Naive B cell (primary cell): ENCODE measurements around the gene CAPN5. TPM values are rescaled to one million over a fixed set of nuclear protein-coding genes. Genes with fewer than 3 reads are reported as not detected.

Experiments used
- ATAC-seq, 2 donors: fragments of 150-1000 bp; cut with Tn5 transposase; 2 replicates each; pipeline ENCODE4 v1.10.0; 2021; ENCODE audit warnings: low read depth in 2 of 2, mild to moderate bottlenecking in 2 of 2, moderate library complexity in 2 of 2
- DNase-seq: peaks from one replicate; pipeline ENCODE4 v3.0.0; 2022
- H3K27ac Mint-ChIP-seq, 6 donors: one replicate each; pipeline ENCODE4 v1.8.0; 2020 to 2022; ENCODE audit warnings: mild to moderate bottlenecking in 6 of 6, mixed read lengths in 6 of 6, moderate library complexity in 5 of 6, inconsistent platforms in 2 of 6
- H3K27me3 Mint-ChIP-seq, 3 donors: one replicate each; pipeline ENCODE4 v1.8.0; 2021 to 2022; ENCODE audit warnings: mixed read lengths in 3 of 3, mild to moderate bottlenecking in 1 of 3
- H3K36me3 Mint-ChIP-seq, 2 donors: one replicate each; pipeline ENCODE4 v1.8.0; 2020 to 2022; ENCODE audit warnings: mixed read lengths in 2 of 2, inconsistent platforms in 1 of 2, mild to moderate bottlenecking in 1 of 2
- H3K4me1 Mint-ChIP-seq, 3 donors: one replicate each; pipeline ENCODE4 v1.8.0; 2020 to 2022; ENCODE audit warnings: mixed read lengths in 3 of 3, inconsistent platforms in 1 of 3, mild to moderate bottlenecking in 1 of 3, moderate library complexity in 1 of 3
- H3K4me3 Mint-ChIP-seq, 8 donors: one replicate each; pipeline ENCODE4 v1.8.0; 2020 to 2022; ENCODE audit warnings: mild to moderate bottlenecking in 8 of 8, mixed read lengths in 8 of 8, moderate library complexity in 8 of 8, inconsistent platforms in 2 of 8
- H3K9me3 Mint-ChIP-seq, 7 donors: one replicate each; pipeline ENCODE4 v1.8.0; 2020 to 2022; ENCODE audit warnings: mixed read lengths in 7 of 7, mild to moderate bottlenecking in 5 of 7, inconsistent platforms in 2 of 7, moderate library complexity in 1 of 7
- polyA plus RNA-seq, 6 donors: library from polyadenylated mRNA; unstranded; fragments of 300-500 nt; fragmentation: Illumina TruSeq; gene quantifications; one replicate each; pipeline ENCODE4 v1.2.3, GENCODE V29; 2021; ENCODE audit warnings: low read depth in 6 of 6

Gene CAPN5
- polyA plus RNA-seq, 6 donors from 2014 or later: 0.33 to 0.87 TPM; not detected in 4

DNA sequence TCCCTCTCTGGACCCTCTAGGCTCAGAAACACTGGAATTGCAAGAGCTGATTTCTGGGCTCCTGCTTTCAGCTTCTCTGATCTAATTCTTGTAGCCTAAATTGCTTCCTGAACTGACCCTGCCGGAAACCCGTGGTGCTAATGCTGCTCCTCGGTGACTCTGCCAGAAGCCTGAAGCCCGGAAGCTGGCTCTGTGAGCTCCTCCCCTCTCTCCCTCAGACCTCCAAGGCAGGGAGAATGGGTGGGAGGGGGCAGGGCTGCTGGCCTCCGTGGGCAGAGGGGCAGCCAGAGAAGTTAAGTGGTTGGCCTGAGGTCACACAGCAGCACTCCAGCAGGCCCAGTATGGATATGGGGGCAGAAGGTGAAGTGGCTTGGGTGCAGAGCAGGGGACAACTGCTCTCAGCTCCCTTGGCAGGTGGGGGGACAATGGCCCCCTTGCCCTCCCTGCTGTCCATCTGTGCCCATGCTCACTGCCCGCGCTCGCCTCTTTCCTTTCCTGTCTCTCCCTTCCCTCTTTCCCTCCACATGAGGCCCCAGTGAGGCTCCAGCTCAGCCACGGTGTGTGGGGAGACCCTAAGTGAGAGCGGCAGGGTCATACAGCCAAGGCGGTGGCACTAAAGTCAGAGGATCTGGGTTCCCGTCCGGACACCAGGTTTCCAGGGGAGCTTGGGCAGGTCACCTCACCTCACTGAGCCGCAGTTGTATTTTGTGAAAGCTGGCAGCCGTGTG, 16.2 kb downstream of the CAPN5 start:
- Mint-ChIP-seq H3K4me1 (peaks cover 12 to 15% (median 14%) of the 10 kb centered on the region in 3 donors), H3K9me3 (peaks cover 0 to 15% (median 5%) of the 10 kb centered on the region in 7 donors), H3K36me3 (no peaks in the 10 kb centered on the region), H3K27me3 (peaks cover 0 to 6% (median 0%) of the 10 kb centered on the region in 3 donors), H3K4me3 (peak overlapping the region in 1 of 8 donors; percentile 71), H3K27ac (peak overlapping the region in 1 of 6 donors; percentile 32)
- DNase-seq: no peak
- ATAC-seq: peak in 1 of 2 donors; percentile 21

DNA sequence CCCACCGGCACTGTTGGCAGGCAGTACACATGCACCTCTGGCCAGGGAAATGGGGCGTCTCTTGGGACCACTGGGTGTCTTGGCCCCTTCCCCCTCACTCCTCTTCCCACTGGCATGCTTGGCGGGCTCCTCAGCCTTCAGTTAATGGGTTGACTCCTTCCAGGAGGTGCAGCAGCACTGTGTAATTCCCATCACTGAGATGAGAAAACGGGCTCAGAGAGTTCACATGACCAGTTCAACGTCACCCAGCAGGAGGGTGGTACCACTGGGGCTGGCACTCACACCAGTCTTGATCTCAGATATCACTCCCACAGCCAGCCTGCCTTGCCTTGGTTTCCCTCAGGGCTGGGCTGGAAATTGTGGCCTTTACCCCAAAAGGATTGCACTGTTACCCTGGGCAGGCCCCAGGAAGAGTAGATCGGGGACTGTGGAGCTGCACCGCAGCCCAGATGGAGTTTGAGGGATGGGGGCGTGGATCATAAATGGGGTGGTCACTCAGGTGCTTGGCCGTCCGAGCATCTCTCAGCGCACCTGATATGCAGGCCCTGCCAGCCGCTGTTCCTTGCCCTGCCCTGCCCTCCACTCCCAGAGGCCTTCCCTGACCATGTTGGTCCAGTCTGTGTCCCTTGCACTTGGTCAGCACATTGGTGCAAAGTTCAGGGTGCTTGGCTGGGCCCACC, 16.9 kb downstream of the CAPN5 start:
- DNase-seq (no peak), ATAC-seq (no peak)
- Mint-ChIP-seq H3K36me3 (no peaks in the 10 kb centered on the region), H3K4me3 (no peak overlapping the region), H3K27me3 (no peaks in the 10 kb centered on the region), H3K9me3 (peaks cover 0 to 8% (median 2%) of the 10 kb centered on the region in 7 donors), H3K27ac (no peak overlapping the region), H3K4me1 (peaks cover 12 to 15% (median 14%) of the 10 kb centered on the region in 3 donors)

DNA sequence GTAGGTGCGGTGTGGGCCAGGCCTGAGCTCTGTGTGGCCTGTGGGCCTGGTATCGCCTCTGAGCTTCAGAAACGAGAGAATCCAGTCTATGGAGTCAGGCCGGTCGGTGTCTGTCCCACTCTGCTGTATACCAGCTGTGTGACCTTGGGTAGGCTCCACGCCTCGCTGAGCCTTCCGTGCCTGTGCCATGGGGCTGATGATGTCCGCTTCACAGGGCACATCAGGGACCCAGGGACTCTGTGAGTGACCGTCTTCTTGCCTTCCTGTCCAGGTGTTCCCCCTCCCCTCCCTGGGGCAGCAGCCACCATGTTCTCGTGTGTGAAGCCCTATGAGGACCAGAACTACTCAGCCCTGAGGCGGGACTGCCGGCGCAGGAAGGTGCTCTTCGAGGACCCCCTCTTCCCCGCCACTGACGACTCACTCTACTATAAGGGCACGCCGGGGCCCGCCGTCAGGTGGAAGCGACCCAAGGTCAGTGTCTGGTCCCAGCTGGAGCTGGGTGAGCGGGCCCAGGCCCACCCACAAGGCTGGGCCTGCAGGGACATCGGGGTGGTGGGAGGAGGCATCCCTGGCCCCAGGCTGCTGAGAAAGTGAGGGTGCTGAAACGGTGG, 17.9 kb downstream of the CAPN5 start:
- H3K9me3 Mint-ChIP-seq: no peaks in the 10 kb centered on the region
- ATAC-seq: no peak
- no peaks in the 10 kb centered on the region for H3K36me3 Mint-ChIP-seq
- H3K27me3 Mint-ChIP-seq: no peaks in the 10 kb centered on the region
- H3K4me3 Mint-ChIP-seq: peak overlapping the region in 1 of 8 donors; percentile 33
- peaks cover 12 to 15% (median 14%) of the 10 kb centered on the region in 3 donors for H3K4me1 Mint-ChIP-seq
- no peak overlapping the region for H3K27ac Mint-ChIP-seq
- DNase-seq: no peak

DNA sequence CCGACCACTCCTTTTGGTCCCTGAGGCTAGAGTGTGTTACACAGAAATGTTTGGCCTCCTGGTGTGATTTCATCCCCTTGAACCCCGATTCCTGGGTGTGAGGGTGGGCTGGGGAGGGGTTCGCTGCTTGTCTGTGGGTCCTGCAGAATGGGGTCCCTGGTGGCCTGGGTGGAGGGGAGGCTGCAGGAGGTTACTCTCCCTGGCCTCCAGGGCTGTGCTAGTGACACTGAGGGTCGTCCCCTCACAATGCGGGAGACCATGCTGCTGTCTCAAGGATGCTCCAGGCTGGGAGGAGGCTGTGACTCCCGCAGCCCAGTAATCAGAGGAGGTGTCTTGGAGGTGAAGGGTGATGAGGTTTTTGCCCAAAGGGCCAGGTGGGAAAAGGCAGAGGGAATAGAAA, 18.9 kb downstream of the CAPN5 start:
- ATAC-seq (no peak), DNase-seq (no peak)
- Mint-ChIP-seq H3K27me3 (no peaks in the 10 kb centered on the region), H3K4me3 (no peak overlapping the region), H3K9me3 (no peaks in the 10 kb centered on the region), H3K4me1 (peaks cover 9 to 12% (median 12%) of the 10 kb centered on the region in 3 donors), H3K27ac (peak overlapping the region in 2 of 6 donors; percentile 52 to 63), H3K36me3 (no peaks in the 10 kb centered on the region)

DNA sequence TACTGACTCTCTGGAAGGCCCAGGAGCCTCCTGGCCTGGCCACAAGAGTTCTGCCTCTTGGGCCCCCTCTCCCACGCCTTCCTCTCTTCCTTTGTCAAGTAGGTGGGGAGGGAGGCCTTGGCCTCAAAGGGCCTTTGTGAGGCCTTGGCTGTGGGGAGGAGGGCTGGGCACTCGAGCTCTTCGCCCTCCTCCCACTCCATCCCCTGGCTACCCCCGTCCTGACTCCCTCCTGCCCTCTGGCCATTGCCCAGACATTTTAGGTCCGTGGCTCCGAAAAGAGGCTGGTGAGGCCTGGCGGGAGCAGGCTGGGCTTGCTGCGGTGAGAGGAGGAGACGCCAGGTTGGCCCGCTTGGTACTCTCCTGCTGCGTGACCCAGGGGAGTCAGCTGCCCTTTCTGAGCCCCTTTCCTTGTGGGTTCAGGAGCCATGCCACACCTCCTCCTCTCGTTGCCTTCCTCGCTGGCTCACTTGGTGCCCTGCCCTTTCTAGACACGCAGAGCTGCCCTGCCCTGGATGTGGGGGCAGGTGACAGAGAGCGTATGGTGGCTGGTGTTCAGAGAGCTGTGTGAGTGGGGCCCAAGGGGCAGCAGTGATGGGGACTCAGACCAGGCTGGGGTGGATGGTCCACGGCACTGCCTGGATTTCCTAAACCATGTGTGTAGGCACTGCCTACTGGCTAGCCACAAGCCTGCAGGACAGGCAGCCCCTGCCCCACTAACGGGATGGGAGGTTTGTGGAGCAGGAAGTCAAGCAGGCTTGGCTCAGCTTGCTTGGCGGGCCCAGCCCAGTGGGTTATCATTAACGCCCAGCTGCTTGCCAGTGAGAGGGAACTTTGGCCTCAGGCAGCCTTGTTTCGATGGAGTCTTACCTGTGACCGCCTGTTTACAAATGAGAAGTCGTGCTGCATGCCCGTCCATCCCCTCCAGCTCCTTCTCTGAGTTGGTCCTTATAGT, 20.0 kb downstream of the CAPN5 start:
- ATAC-seq: no peak
- Mint-ChIP-seq H3K9me3 (no peaks in the 10 kb centered on the region), H3K4me3 (no peak overlapping the region), H3K4me1 (peaks cover 10 to 17% (median 16%) of the 10 kb centered on the region in 3 donors), H3K36me3 (no peaks in the 10 kb centered on the region), H3K27me3 (peaks cover 4 to 7% (median 6%) of the 10 kb centered on the region in 3 donors), H3K27ac (peak overlapping the region in 1 of 6 donors; percentile 72)
- DNase-seq: no peak

DNA sequence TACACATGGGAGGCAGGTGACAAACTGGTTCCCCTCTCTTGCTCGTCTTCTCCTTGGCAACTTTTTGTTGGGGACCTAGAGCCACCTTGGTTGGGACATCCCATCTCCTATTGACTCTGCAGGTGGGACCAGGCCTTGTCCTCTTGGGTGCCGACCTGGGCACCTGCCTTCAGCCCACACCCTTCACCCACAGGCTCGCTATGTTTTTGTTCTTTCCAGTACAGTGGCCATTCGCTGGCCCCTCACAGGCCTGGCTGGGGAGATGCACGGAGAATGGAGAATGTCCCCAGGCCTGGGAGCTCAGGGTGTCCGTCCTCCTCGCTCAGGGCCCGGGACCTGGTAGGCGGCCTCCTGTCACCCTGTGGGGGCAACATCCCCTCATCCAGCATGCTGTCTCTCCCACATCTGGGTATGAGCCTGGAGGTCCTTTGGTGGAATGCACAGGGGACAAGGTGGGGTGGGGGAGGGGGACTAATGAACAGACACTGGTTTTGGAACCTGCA, 21.0 kb downstream of the CAPN5 start:
- no peak for ATAC-seq

DNA sequence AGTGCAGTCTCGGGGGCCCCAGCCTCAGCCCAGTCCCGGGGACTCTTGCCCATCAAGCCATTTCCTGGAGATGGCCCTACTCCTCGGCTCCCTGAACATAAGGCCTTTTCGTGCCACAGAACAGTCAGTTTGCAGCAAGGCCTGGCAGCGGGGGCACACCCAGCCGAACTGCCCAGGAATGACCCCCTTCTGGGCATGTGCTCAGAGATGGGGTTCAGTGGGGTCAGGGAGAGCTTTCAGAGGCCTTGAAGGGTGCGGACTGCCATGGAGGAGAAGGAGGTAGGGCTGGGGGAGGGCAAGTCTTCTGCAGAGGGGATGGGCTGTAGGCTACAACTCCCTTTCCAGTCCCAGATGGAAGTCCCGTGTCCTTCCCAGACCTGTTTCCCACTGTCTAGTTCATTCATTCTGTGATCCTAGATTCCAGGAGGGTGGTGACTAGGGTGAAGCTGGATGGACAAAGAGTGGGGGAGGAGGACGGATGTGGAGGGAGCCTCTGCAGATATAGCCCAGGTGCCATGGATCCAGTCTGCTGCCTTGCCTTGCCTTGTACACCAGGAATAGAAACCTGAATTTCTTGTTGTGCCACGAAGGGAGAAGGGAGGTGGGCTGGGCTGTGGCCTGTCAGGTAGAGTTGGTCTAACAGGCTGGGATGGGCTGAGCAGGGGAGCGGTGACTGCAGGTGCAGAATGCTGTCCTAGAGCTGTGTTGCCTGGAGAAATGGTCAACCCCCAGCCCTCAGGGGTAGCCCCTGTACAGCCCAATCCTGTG, 21.6 kb downstream of the CAPN5 start:
- DNase-seq (no peak), ATAC-seq (no peak)
- H3K36me3 Mint-ChIP-seq: no peaks in the 10 kb centered on the region
- H3K9me3 Mint-ChIP-seq: no peaks in the 10 kb centered on the region
- H3K27me3 Mint-ChIP-seq: peaks cover 4 to 7% (median 6%) of the 10 kb centered on the region in 3 donors
- no peak overlapping the region for H3K27ac Mint-ChIP-seq
- H3K4me1 Mint-ChIP-seq: peaks cover 1 to 5% (median 5%) of the 10 kb centered on the region in 3 donors
- H3K4me3 Mint-ChIP-seq: no peak overlapping the region

More for the DNA sequence above, 21.0 kb downstream of the CAPN5 start:
- Mint-ChIP-seq H3K4me3 (no peak overlapping the region), H3K36me3 (no peaks in the 10 kb centered on the region), H3K27ac (no peak overlapping the region), H3K9me3 (no peaks in the 10 kb centered on the region), H3K27me3 (peaks cover 4 to 7% (median 6%) of the 10 kb centered on the region in 3 donors), H3K4me1 (peaks cover 5 to 10% (median 7%) of the 10 kb centered on the region in 3 donors)
- no peak for DNase-seq

DNA sequence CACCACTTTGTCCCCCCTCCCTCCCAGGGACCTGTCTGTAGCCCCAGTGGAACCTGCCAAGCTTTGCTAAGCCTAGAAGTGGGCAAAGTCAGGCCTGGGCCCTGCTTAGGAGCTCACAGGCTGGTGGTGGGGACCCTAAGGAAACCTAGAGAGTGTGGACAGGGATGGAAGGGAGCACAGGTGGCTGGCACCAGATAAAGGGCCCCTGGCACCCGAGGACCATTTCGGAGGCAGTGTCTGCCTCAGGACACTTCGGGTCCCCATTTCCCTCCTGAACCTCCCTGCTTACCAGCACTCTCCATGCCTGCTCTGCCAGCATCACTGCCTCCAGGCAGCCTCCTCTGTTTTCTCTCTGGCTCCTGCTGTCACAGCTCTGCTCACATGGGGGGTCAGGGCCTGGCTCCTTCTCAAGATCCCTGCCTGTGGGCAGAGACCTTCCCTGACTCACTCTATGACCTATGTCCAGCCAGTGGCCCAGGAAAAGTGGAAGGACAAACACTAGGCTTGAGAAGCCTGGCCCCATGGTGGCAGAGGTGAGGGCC, 22.3 kb downstream of the CAPN5 start:
- peaks cover 1 to 5% (median 5%) of the 10 kb centered on the region in 3 donors for H3K4me1 Mint-ChIP-seq
- DNase-seq (no peak), ATAC-seq (no peak)
- H3K4me3 Mint-ChIP-seq: no peak overlapping the region
- peaks cover 4 to 7% (median 6%) of the 10 kb centered on the region in 3 donors for H3K27me3 Mint-ChIP-seq
- H3K9me3 Mint-ChIP-seq: no peaks in the 10 kb centered on the region
- H3K27ac Mint-ChIP-seq: no peak overlapping the region
- no peaks in the 10 kb centered on the region for H3K36me3 Mint-ChIP-seq

DNA sequence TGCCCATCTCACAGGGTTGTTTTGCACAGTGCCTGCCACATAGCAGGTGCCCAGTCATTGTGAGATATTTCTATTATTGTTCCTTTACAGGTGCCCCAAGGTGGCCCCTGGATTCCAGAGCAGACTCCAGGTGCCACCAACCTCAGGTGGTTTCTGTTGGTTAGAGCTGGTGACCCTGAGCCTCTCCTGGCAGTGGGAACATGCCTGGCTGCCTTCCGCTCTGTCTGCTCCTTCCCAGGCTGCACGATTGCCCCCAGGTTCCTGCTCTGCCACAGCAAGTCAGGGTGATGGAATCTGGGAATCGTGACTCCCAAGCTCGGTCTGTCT, 23.2 kb downstream of the CAPN5 start:
- ATAC-seq (no peak), DNase-seq (no peak)
- H3K9me3 Mint-ChIP-seq: no peaks in the 10 kb centered on the region
- no peak overlapping the region for H3K27ac Mint-ChIP-seq
- no peaks in the 10 kb centered on the region for H3K36me3 Mint-ChIP-seq
- no peak overlapping the region for H3K4me3 Mint-ChIP-seq
- H3K4me1 Mint-ChIP-seq: peaks cover 1 to 5% (median 5%) of the 10 kb centered on the region in 3 donors
- H3K27me3 Mint-ChIP-seq: peaks cover 4 to 7% (median 6%) of the 10 kb centered on the region in 3 donors

DNA sequence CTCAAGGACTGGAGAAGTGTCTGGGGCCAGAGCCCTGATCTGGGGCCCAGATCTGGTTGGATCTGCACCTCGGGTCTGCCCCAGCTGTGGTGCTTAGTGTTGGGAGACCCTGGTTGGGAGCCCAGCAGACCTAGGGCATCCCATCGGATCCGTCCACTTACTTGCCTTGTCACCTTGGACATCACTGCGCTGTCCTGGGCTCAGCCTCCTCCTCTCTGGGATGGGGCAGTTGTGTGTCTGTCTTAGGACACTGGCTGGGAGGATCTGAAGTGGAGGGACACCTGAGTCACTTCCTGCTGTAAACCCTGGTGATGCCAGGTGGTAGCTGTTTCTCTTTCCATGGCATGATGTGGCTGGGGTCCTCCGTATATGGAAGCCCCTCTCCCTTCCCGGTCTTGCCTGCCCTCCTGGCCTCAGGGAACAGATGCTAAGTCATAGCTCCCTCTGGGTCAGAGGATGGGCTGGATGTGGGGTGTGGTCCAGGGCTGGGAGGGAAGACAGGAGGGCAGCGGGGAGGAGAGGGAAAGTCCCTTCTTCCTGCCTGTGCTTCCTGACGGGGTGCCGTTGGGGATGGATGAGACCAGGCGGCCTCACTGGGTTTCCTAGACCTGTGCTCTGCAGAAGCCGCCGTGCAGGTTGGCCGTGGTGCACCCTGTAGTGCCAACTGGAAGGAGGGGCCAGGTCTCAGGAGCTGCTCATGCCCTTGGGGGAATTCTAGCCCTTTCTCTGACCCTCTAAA, 23.8 kb downstream of the CAPN5 start:
- H3K9me3 Mint-ChIP-seq: no peaks in the 10 kb centered on the region
- H3K4me3 Mint-ChIP-seq: no peak overlapping the region
- peaks cover 1 to 5% (median 5%) of the 10 kb centered on the region in 3 donors for H3K4me1 Mint-ChIP-seq
- DNase-seq: no peak
- no peak overlapping the region for H3K27ac Mint-ChIP-seq
- H3K27me3 Mint-ChIP-seq: peaks cover 4 to 7% (median 6%) of the 10 kb centered on the region in 3 donors
- no peaks in the 10 kb centered on the region for H3K36me3 Mint-ChIP-seq
- ATAC-seq: peak in 1 of 2 donors; percentile 6

DNA sequence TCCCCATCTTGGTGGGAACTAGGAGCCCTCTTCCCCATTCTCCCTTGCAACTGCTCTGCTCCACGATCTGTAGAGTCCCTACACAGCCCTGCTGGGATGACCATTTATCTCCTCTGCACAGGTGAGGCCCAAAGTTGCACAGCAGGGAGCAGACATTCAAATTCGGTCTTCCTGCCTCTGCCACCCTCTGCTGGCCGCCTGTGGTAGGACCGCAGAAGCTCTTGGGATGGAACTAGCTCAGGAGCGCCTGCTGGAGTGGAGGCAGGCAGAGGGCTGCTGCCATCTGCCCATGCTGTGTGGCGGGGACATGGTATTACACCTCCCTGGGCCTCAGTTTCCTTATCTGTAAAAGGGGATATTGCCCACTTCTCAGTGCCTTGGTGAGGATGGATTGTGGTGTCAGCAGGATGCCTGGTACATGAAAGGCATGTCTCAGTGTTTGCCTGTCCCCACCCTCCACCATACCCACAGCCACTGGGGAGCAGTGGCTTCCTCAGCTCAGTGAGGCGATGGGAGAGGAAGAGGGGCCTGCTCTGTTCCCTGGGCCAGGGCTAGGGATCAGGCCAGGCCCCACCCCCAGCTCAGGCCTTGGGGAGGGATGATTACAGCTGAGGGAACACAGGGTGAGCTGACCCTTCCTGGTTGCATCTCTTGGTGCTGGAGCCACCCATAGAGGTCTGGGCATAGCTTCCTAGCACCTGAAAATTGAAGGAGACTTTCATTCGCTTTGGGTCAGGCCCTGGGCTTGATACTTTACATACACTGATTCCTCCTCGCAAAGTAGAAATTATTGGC, 24.6 kb downstream of the CAPN5 start:
- peak; percentile 63 for DNase-seq

More for the DNA sequence above, 24.6 kb downstream of the CAPN5 start:
- H3K36me3 Mint-ChIP-seq: no peaks in the 10 kb centered on the region
- H3K4me1 Mint-ChIP-seq: peaks cover 1 to 5% (median 5%) of the 10 kb centered on the region in 3 donors
- peaks cover 4 to 7% (median 6%) of the 10 kb centered on the region in 3 donors for H3K27me3 Mint-ChIP-seq
- no peak overlapping the region for H3K27ac Mint-ChIP-seq
- peak; percentile 86 to 88 for ATAC-seq
- H3K9me3 Mint-ChIP-seq: no peaks in the 10 kb centered on the region
- H3K4me3 Mint-ChIP-seq: peak overlapping the region in 1 of 8 donors; percentile 20
